DOHH2 (cell line): Measurements from ENCODE around the gene TSSK6.

Source experiments
- CTCF ChIP-seq: fragments of 200-600 bp; sonication (generic); IDR thresholded peaks from one replicate; pipeline ENCODE4 v1.5.1; 2014; ENCODE audit warnings: antibody characterized with exemption, mild to moderate bottlenecking, low read depth, low read length; ENCODE audit not compliant: poor library complexity, severe bottlenecking
- EZH2phosphoT487 ChIP-seq: fragments of 200-600 bp; sonication (generic); IDR thresholded peaks from 2 replicates; pipeline ENCODE4 v1.6.1; 2017; ENCODE audit warnings: borderline replicate concordance, mild to moderate bottlenecking, antibody characterized with exemption, low read length, moderate library complexity, mixed read lengths

GRCh38 chr19:19537075-19538048, 22.0 kb upstream of the TSSK6 start:
- TF ChIP-seq EZH2phosphoT487 (no peak), CTCF (no peak)
